HepG2 (cell line): Measurements from ENCODE around the gene PRKG1. TPM values are rescaled to one million over a fixed set of nuclear protein-coding genes. Genes with fewer than 3 reads are reported as not detected.

ENCODE experiments used
- ATAC-seq: fragments of 200-7000 bp; cut with Tn5 transposase; 3 replicates; pipeline ENCODE4 v1.9.1; 2020; ENCODE audit warnings: mild to moderate bottlenecking, moderate library complexity
- BruUV-seq: library from RNA; stranded (reverse); fragments of 400-500 nt; replicated peaks from 2 replicates; lab custom pipeline; 2021; lab: Mats Ljungman, UMichigan
- CTCF ChIA-PET: fragments of 300-600 bp; formaldehyde crosslinking; extraction: SDS; loops from one replicate; lab custom pipeline; 2021; ENCODE audit warnings: low total read pairs, inconsistent platforms, low intra/inter-chr PET ratio; lab: Yijun Ruan, JAX
- POLR2A ChIA-PET: fragments of 350-600 bp; sonication (Branson Sonifier 250); formaldehyde crosslinking; loops from one replicate; lab custom pipeline; 2020; ENCODE audit warnings: antibody characterized with exemption, inconsistent platforms; lab: Yijun Ruan, JAX
- DNase-seq: peaks from one replicate; pipeline ENCODE4 v3.0.0-alpha.2; 2015; ENCODE audit warnings: low spot score
- FAIRE-seq: peaks from 3 replicates; lab custom pipeline; 2011; peaks lifted over from hg19 to GRCh38; lab: Jason Lieb, UNC
- H2AFZ ChIP-seq: one replicate; pipeline ENCODE4 v1.6.1; 2011; ENCODE audit warnings: low read length, inconsistent platforms
- H3K27ac ChIP-seq: fragments of 300-600 bp; 3 replicates; pipeline ENCODE4 v1.8.0; 2011; ENCODE audit warnings: mixed run types, mild to moderate bottlenecking, mixed read lengths, low read length, inconsistent platforms; ENCODE audit not compliant: insufficient read depth; ENCODE audit errors: extremely low read length
- H3K27me3 ChIP-seq, 2 experiments: fragments of 200-600 bp in 1 of 2; 2 replicates in 1 of 2; 3 replicates in 1 of 2; pipeline versions ENCODE4 v1.6.0 to v1.8.0; 2011; ENCODE audit warnings: low read length in 2 of 2, mild to moderate bottlenecking in 2 of 2, moderate library complexity in 2 of 2, inconsistent platforms in 1 of 2; ENCODE audit not compliant: insufficient read depth in 2 of 2, control insufficient read depth in 1 of 2
- H3K36me3 ChIP-seq, 2 experiments: fragments of 200-600 bp in 1 of 2; replicated peaks in 1 of 2; 2 replicates in 1 of 2; 3 replicates in 1 of 2; pipeline versions ENCODE4 v1.5.1 to v1.8.0; 2011; ENCODE audit warnings: low read length in 2 of 2, inconsistent platforms in 1 of 2; ENCODE audit not compliant: insufficient read depth in 2 of 2, control insufficient read depth in 1 of 2
- H3K4me1 ChIP-seq: 2 replicates; pipeline ENCODE4 v1.5.1; 2012; ENCODE audit warnings: low read length, inconsistent platforms; ENCODE audit not compliant: insufficient read depth
- H3K4me2 ChIP-seq: 2 replicates; pipeline ENCODE4 v1.6.0; 2011; ENCODE audit warnings: low read depth, low read length, inconsistent platforms
- H3K4me3 ChIP-seq, 3 experiments: fragments of 200-600 bp in 1 of 3; sonication (generic), shearing (Covaris generic) in 1 of 3; replicated peaks in 1 of 3; 2 replicates each; pipeline ENCODE4 v1.5.1; 2011 to 2016; ENCODE audit warnings: low read length in 3 of 3, inconsistent platforms in 2 of 3, low read depth in 2 of 3, mild to moderate bottlenecking in 2 of 3, control low read depth in 1 of 3, mixed read lengths in 1 of 3; ENCODE audit not compliant: insufficient read depth in 1 of 3
- H3K79me2 ChIP-seq: one replicate; pipeline ENCODE4 v1.6.1; 2011; ENCODE audit warnings: low read length, inconsistent platforms; ENCODE audit not compliant: insufficient read depth
- H3K9ac ChIP-seq: 2 replicates; pipeline ENCODE4 v1.6.0; 2011; ENCODE audit warnings: mild to moderate bottlenecking, low read depth, low read length, inconsistent platforms; ENCODE audit not compliant: insufficient read depth
- H3K9me3 ChIP-seq: 2 replicates; pipeline ENCODE4 v1.5.1; 2012; ENCODE audit warnings: mild to moderate bottlenecking, low read length
- H4K20me1 ChIP-seq: 2 replicates; pipeline ENCODE4 v1.6.0; 2011; ENCODE audit warnings: inconsistent platforms, mild to moderate bottlenecking, low read length, moderate library complexity; ENCODE audit not compliant: insufficient read depth
- ZBTB21 ChIP-seq: sonication (generic); formaldehyde crosslinking; IDR thresholded peaks from 2 replicates; pipeline ENCODE4 v1.4.0; 2020; ENCODE audit warnings: missing genetic modification reagents
- ZUFSP ChIP-seq: sonication (generic); formaldehyde crosslinking; IDR thresholded peaks from 2 replicates; pipeline ENCODE4 v1.9.0; 2021; ENCODE audit warnings: missing genetic modification reagents, mild to moderate bottlenecking, borderline replicate concordance
- WGBS: methylation state at CpG from one replicate; pipeline ENCODE4 v1.1.6; 2017; ENCODE audit warnings: low lambda C conversion rate; 5-methylcytosine and 5-hydroxymethylcytosine counted together
- in situ Hi-C: cut with HindIII; loops from 2 replicates; pipeline ENCODE4 v1.10.0; 2017; ENCODE audit warnings: low pct_unique_long_range_greater_than_20kb; ENCODE audit not compliant: extremely low pct_ligation_motif_present
- intact Hi-C: fragments of 100-400 bp; cut with micrococcal nuclease; formaldehyde crosslinking; loops from one replicate; pipeline ENCODE4 v1.10.0; 2022; ENCODE audit not compliant: unreplicated experiment
- polyA plus RNA-seq, 8 experiments: library from polyadenylated mRNA; depleted of rRNA in 3 of 8; stranded (reverse) in 7 of 8; unstranded in 1 of 8; fragments of >200 nt; fragmentation: Illumina TruSeq in 4 of 8; extraction: Trizol in 4 of 8; gene quantifications; 2 replicates each; pipeline versions ENCODE4 v1.2.1 to v1.2.3, GENCODE V29; 2011 to 2016; ENCODE audit warnings: low read depth in 4 of 8, missing spikeins in 1 of 8, mixed read lengths in 1 of 8; ENCODE audit not compliant: insufficient read depth in 1 of 8
- total RNA-seq, 5 experiments: library from RNA; depleted of rRNA; stranded (reverse); fragments of >200 nt; fragmentation: Illumina TruSeq; extraction: Trizol; gene quantifications; 2 replicates each; pipeline ENCODE4 v1.2.3, GENCODE V29; 2016; ENCODE audit warnings: low read depth in 1 of 5

The PRKG1 gene
- total and polyA plus RNA-seq, 2 of the 13 experiments (the other 11 are each of a cell fraction or from before 2014, with no cell fraction given) = 0.01 TPM; not detected in 1

GRCh38 chr10:51239006-51239405 lies 164.7 kb downstream of the PRKG1 start:
- H3K4me2 ChIP-seq = no peak overlapping the region
- BruUV-seq = no TSS peak
- H3K4me3 ChIP-seq = no peak overlapping the region
- H4K20me1 ChIP-seq = no peaks in the 10 kb centered on the region
- H2AFZ ChIP-seq = no peak overlapping the region
- no peaks in the 10 kb centered on the region for H3K36me3 ChIP-seq
- POLR2A ChIA-PET = no interaction called here
- 32% methylated on average over 4 of the region's 4 CpGs for WGBS
- H3K79me2 ChIP-seq = no peaks in the 10 kb centered on the region
- H3K27ac ChIP-seq = no peak overlapping the region
- ATAC-seq = no peak
- in situ Hi-C loops = no loop called here
- CTCF ChIA-PET = no interaction called here
- TF ChIP-seq ZUFSP (CRISPR knock-in tag) = no peak
- H3K9me3 ChIP-seq = no peaks in the 10 kb centered on the region
- intact Hi-C loops = no loop called here
- no peak for FAIRE-seq
- no peaks in the 10 kb centered on the region for H3K27me3 ChIP-seq
- no peaks in the 10 kb centered on the region for H3K4me1 ChIP-seq
- DNase-seq = no peak
- H3K9ac ChIP-seq = no peak overlapping the region

GRCh38 chr10:51241461-51241860 lies 167.2 kb downstream of the PRKG1 start:
- DNase-seq (no peak), FAIRE-seq (no peak), ATAC-seq (no peak)
- no peaks in the 10 kb centered on the region for H4K20me1 ChIP-seq
- no peak overlapping the region for H2AFZ ChIP-seq
- H3K9ac ChIP-seq = no peak overlapping the region
- TF ChIP-seq ZBTB21 (CRISPR knock-in tag) = no peak
- 0% methylated on average over 1 of the region's 1 CpG for WGBS
- no peak overlapping the region for H3K4me3 ChIP-seq
- POLR2A ChIA-PET = no interaction called here
- H3K79me2 ChIP-seq = no peaks in the 10 kb centered on the region
- H3K4me1 ChIP-seq = no peaks in the 10 kb centered on the region
- no TSS peak for BruUV-seq
- in situ Hi-C loops (no loop called here), intact Hi-C loops (no loop called here)
- CTCF ChIA-PET = no interaction called here
- H3K4me2 ChIP-seq = no peak overlapping the region
- no peaks in the 10 kb centered on the region for H3K27me3 ChIP-seq
- H3K36me3 ChIP-seq = no peaks in the 10 kb centered on the region
- H3K27ac ChIP-seq = no peak overlapping the region
- no peaks in the 10 kb centered on the region for H3K9me3 ChIP-seq
